HG03064 (cell line): ENCODE results near the gene TLE3.

ENCODE experiments used
- ATAC-seq: cut with Tn5 transposase; IDR thresholded peaks from one replicate; pipeline ENCODE4 v1.9.1; 2021; ENCODE audit warnings: low read depth; ENCODE audit not compliant: unreplicated experiment

Gene TLE3

GRCh38 chr15:70088455-70088854, 9.3 kb downstream of the TLE3 start:
- ATAC-seq, result no peak

DNA sequence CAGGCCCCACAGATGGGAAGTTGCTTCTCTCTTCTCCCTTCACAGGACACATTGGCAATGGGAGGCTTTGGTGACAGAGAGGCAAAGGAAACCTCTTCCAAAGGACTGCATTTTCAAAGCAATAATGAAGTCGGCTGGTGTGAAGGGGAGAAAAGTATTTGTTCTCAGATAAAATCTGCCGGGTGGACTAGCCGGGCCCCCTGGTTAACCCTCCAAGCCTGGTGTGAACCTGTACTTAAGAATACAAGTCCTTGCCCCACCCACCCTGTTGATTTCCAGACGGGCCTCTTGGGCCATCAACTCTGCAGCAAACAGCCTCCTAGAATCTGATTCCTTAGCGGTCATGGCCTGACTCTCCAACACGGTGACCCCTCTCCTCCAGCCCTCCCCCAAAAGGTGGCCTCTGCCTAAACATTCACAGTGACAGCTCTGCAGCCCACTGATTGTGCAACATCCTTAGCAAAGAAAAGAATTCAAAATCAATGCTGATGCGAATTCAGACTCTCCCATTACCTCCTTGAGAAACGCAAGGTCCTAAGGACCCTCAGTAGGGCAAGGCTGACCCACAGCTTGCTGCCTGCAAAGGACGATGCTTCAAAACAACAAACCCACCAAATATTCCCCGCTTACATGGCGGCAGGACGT, 9.9 kb downstream of the TLE3 start:
- ATAC-seq, result no peak

GRCh38 chr15:70086636-70087035, 11.1 kb downstream of the TLE3 start:
- no peak for ATAC-seq

DNA sequence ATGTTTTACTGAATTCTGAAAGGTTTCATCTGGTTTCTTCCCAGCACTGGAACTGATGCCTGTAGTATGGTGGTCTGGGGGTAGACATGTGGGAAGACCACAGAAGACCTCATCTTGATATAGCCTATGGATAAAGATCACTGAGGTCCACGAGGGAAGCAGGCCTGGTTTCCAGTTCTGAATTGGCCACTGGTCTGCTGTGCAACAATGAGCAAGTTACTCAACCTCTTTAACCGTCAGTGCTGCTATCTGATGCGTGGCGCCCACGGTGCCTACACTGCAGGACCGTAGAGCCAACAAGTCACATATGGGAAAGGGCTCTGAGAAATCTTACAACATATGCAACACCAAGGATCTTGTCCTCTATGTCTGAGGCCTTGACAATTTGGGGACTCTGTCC, 13.3 kb downstream of the TLE3 start:
- ATAC-seq, result no peak

- peak; percentile 70 for ATAC-seq
Observed at GRCh38 chr15:70083946-70084345, 13.8 kb downstream of the TLE3 start.

- ATAC-seq, result no peak
Observed at GRCh38 chr15:70083418-70083817, 14.3 kb downstream of the TLE3 start.

DNA sequence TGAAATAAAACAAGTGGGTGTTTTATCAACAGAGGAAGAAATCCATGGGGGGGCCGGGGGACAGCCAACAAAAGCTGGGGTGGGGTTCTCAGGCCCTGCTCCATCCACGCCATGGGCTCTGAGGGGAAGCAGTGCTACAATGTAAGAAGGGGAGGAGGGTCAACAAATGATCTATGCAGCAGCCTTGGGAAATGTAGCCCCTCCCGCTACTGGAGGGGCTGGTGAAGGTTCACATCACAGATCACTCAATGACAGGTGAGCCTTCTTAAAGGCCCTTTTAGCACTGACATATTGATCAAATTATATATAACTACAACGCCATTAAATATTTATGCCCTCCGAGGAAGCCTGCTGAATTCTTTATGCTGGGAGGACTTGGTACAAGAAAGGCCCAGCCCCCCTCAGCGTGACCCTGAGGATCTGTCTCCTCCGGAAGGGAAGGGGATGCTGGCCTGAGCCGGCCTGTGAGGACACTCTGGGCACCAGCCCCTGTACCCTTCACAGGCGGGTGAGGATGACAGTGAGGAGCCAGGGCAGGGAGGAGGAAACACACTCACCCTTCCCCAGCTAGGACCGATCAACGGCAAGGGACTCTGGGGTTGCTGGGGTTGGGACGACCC, 15.3 kb downstream of the TLE3 start:
- no peak for ATAC-seq

GRCh38 chr15:70081612-70082011, 16.1 kb downstream of the TLE3 start:
- ATAC-seq, result no peak

- no peak for ATAC-seq
Observed at GRCh38 chr15:70080347-70080746, 17.4 kb downstream of the TLE3 start.

DNA sequence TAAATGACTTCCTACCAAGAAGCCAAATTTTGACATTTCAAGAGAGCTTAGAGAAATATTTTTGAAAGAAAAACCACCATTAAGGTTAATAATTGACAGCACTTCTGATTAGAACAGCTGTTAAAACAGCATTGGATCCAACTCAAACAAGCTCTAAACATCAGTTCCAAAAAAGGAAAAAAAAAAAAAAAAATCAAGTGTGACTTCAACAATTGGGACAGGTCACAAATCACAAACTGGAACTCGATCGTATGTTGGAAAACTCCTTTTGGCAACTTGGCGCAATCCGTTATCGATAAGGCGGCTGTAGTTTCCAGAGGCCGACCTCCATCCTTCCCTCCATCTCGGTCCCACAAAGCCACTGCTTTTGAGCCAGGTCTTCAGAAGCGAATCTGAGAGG, 17.8 kb downstream of the TLE3 start:
- no peak for ATAC-seq

DNA sequence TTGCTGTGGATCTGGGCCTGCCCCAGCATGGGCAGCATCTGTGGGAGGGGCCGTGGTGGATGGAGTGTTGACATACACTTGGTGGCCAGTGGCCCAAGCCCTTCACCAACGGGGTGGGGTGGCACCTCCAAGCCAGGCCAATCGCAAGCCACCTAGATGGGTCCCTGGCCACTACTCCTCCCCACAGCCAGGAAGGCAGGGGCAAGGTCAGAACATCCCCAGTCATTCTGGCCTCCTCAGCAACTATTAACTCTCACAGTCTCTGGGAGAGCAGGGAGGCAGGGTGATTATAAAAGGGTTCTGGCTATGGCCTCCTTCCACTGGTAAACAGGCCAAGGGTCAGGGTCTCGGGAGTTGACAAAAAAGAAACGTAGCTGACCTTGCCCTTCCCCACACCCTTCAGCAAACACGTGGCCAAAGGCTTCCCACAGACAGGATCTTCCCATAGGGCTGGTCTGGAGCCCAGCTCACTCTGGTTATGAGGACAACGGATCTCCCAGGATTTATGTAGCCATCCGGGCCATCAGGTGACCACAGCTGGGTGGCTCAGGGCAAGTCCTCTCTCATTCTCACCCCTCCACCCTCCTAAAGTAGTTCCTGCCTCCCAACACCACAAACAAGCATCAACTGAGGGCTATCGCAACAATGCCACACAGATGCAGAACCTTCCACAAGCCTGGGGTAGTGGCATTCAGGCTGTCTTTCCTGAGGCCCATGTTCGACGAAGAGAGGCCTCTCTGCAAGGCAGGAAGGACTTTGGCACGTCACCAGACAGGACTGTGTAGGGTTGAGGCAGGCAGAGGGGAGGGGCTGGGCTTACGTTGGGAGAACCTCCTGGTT, 18.9 kb downstream of the TLE3 start:
- ATAC-seq, result no peak

DNA sequence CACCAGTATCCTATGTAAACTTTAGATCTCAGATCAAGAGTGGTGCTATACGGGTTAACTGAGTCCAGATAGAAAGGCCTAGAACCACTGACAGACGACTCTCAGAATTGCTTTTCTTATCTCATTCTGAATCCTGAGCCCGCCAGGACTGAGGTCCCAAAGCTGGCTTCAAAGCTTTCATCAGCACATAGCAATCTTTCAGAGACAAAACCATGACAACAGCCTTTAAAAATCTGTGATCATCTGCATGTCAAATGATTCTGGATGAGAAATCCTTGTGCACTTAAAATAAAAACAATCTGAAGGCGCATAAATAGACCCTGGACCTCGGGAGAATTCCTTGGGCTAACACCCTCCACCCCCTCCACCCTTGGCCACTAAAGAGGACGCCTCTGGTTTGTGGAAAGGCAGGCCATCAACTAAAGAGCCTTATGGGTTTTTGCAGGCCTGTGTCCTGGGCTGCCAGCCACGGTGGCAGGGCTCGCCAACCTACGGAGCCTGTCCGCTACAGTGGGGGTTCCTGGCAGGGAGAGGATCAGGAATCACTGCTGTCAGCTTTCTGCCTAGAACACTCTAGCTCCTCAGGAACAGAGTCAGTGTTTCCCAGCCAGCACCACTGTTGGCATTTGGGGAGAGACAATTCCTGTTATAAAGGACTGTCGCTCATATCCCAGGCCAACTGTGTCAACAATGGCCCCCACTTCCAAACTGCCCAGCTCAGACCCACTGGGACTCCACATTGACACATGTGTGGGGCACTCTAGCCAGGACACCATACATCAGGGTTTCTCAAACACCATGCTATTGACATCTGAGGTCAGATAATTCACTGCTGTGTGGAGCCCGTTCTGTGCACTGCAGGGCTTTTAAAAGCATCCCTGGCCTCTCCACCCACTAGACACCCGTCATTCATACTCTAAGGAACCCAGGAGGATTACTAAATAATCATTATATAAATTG, 20.2 kb downstream of the TLE3 start:
- no peak for ATAC-seq

- no peak for ATAC-seq
Observed at GRCh38 chr15:70074380-70074779, 23.3 kb downstream of the TLE3 start.

GRCh38 chr15:70072479-70072878, 25.2 kb downstream of the TLE3 start:
- no peak for ATAC-seq

DNA sequence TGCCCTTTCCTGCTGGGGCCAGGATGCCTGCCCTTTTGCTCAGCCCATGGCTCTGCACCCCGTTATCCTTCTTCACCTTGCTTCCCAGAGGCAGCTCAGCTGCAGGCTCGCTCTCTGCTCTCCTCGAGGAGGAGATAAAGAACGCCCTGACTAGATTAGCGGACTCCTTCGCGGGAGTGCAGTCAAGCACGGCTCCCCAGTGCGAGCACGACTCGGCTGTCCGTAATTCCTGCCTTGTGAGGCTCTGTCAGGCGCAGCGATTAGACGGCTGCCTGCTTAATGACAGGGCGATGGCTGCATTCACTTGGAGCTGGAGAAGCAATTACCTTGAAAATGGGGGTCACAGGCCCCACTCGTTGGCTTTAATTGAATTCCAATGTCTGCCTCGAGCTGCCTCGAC, 25.9 kb downstream of the TLE3 start:
- ATAC-seq, result no peak

DNA sequence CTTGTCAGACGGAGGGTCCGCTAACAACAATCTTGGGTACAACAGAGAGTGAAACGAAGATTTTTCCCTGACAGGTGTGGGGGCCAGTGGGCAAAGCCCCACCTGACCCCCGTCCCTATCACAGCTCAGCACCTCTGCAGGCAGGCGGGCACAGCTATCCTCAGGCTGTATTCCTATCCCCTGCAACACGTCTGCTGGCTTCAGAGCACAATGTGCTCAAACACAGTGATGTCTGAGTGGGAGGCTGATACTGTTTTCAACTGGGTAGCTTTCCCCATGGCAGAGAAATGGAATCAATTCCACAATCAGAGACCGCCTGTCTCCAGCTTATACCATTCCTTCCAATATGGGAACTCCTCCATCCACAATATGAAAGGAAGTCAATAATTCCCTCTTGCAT, 28.0 kb downstream of the TLE3 start:
- no peak for ATAC-seq

- no peak for ATAC-seq
Observed at GRCh38 chr15:70068783-70069565, 28.7 kb downstream of the TLE3 start.

GRCh38 chr15:70067681-70068080, 30.0 kb downstream of the TLE3 start:
- ATAC-seq, result no peak

DNA sequence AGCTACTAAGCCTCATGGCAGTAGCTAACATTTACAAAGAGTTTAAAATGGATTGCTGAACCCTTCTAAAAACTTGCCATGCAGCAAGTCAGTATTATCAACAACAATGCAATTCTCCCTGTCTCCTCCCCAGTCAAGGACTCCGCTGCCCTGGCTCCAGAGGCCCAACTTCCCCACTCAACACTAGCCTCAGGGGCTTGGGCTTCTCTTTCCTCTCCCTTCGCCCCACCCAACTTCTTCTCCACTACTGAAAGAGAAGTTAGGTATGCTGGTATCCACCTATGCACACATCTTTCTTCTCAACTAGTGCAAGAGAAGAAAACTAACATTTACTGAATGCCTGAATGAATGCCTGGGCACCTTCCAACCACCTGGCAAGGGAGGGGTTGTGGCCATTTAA, 30.7 kb downstream of the TLE3 start:
- ATAC-seq, result no peak

DNA sequence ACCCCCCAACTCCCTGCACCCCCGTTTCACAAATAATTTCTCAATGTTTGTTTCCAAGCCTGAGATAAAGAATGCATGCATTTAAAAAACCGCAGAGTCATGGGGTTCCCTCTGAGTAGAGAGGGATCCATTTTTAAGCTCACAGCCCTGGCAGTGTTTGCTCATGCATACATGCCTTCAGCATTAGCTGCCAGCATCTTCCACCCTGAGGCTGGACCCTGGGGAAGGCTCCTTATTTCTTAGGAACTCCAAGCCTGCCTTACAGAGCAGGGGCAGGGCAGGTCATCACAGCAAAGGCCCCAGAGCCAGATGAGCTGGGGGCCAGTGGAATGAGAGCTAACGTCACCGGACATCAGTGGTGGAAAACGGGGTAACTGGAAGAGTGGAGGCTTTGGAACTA, 31.3 kb downstream of the TLE3 start:
- no peak for ATAC-seq
